ENCODE data around the gene LIMK2.

DNA sequence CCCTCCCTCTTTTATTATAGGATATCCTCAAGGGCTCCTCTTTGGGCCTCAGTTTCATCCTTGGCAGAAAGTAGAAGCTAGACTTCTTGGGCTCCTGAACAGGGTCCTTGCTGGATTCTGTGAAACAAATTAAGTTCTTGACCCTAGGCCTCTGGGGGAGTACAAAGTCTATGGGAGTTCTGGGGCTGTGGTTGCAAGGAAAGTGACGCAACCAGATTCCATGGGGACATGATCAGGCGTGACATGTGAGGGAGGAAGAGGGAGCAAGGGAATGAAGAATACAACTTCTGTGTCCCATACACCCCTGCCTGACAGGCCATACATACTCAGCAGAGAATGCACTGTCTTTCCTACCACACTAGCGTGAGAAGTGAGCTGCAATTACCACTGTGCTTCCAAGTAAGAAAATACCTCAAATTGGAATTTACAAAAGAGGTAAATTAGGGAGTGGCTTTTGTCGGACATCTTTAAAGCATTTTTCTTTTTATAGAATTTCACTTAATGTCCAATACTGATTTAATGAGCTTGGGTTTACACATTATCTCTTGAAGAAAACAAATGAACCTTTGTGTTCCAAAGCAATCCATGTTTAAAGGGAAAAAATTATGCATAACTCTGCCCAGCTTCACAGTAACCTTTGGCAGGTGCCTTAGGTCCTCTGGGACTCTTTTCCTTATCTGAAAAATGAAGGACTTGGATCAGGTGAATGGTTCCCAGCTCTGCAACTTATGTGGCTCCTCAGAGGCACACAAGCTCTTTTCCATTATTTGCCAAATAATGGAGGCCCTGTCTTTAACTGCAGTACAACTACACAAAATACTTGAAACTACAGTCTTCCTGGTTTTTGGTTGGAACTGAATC, 38.9 kb downstream of the LIMK2 start:
- no peak for TF ChIP-seq CTCF (IDR thresholded peaks at IDR 0.05; ENCODE audit: low read depth, low read length, missing input control)
- TF ChIP-seq HNF4A (conservative IDR thresholded peaks at IDR 0.05): peak; percentile 24 to 37
- TF ChIP-seq YY1 (IDR thresholded peaks at IDR 0.05): no peak
- no peak for TF ChIP-seq MAX (IDR thresholded peaks at IDR 0.05)
- TF ChIP-seq, protein P1, sequence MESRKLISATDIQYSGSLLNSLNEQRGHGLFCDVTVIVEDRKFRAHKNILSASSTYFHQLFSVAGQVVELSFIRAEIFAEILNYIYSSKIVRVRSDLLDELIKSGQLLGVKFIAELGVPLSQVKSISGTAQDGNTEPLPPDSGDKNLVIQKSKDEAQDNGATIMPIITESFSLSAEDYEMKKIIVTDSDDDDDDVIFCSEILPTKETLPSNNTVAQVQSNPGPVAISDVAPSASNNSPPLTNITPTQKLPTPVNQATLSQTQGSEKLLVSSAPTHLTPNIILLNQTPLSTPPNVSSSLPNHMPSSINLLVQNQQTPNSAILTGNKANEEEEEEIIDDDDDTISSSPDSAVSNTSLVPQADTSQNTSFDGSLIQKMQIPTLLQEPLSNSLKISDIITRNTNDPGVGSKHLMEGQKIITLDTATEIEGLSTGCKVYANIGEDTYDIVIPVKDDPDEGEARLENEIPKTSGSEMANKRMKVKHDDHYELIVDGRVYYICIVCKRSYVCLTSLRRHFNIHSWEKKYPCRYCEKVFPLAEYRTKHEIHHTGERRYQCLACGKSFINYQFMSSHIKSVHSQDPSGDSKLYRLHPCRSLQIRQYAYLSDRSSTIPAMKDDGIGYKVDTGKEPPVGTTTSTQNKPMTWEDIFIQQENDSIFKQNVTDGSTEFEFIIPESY (IDR thresholded peaks at IDR 0.05): no peak
- TF ChIP-seq FOXA2 (IDR thresholded peaks at IDR 0.05): no peak
- TF ChIP-seq, protein P2, sequence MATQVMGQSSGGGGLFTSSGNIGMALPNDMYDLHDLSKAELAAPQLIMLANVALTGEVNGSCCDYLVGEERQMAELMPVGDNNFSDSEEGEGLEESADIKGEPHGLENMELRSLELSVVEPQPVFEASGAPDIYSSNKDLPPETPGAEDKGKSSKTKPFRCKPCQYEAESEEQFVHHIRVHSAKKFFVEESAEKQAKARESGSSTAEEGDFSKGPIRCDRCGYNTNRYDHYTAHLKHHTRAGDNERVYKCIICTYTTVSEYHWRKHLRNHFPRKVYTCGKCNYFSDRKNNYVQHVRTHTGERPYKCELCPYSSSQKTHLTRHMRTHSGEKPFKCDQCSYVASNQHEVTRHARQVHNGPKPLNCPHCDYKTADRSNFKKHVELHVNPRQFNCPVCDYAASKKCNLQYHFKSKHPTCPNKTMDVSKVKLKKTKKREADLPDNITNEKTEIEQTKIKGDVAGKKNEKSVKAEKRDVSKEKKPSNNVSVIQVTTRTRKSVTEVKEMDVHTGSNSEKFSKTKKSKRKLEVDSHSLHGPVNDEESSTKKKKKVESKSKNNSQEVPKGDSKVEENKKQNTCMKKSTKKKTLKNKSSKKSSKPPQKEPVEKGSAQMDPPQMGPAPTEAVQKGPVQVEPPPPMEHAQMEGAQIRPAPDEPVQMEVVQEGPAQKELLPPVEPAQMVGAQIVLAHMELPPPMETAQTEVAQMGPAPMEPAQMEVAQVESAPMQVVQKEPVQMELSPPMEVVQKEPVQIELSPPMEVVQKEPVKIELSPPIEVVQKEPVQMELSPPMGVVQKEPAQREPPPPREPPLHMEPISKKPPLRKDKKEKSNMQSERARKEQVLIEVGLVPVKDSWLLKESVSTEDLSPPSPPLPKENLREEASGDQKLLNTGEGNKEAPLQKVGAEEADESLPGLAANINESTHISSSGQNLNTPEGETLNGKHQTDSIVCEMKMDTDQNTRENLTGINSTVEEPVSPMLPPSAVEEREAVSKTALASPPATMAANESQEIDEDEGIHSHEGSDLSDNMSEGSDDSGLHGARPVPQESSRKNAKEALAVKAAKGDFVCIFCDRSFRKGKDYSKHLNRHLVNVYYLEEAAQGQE (IDR thresholded peaks at IDR 0.05): no peak
- TF ChIP-seq, protein P3, sequence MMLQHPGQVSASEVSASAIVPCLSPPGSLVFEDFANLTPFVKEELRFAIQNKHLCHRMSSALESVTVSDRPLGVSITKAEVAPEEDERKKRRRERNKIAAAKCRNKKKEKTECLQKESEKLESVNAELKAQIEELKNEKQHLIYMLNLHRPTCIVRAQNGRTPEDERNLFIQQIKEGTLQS (IDR thresholded peaks at IDR 0.05): no peak

All from liver (tissue), 3 donors.